ENCODE measurements around the gene CAVIN2. TPM values are rescaled to one million over a fixed set of nuclear protein-coding genes. Genes with fewer than 3 reads are reported as not detected.

Gene CAVIN2
- total and polyA plus RNA-seq, 9 of the 15 experiments (the other 6 are each of a cell fraction or from before 2014, with no cell fraction given): 20.6 to 92.4 (median 69.0) TPM

GRCh38 chr2:191811807-191812602 is 34.9 kb downstream of the CAVIN2 start:
- BruUV-seq (replicated peaks): no TSS peak
- WGBS (ENCODE audit: insufficient coverage, low coverage, missing lambda C conversion rate): 19% methylated on average over 9 of the region's 9 CpGs
- ChIA-PET POLR2A (interaction anchor here (0.8 to 2.3 kb wide), 4 partner anchors 9 to 350 kb away, joined by 3 to 9 read pairs (median 4); partner anchors contain the start of gene NABP1), CTCF (ENCODE audit: low intra/inter-chr PET ratio) (interaction anchor here (0.6 to 2.7 kb wide), 3 partner anchors 257 to 381 kb away, joined by 3 to 21 read pairs (median 7); no protein-coding TSS in a partner anchor)
- Histone ChIP-seq H3K27me3 (ENCODE audit: control insufficient read depth in 2 of 2, insufficient read depth in 2 of 2, low read length in 2 of 2) (no peaks in the 10 kb centered on the region), H3K27ac (ENCODE audit: extremely low read depth, low read depth, low read length) (no peak overlapping the region), H4K20me1 (replicated peaks; ENCODE audit: control insufficient read depth, insufficient read depth, low read length) (no peaks in the 10 kb centered on the region), H3K9ac (ENCODE audit: insufficient read depth in 1 of 2, low read depth in 2 of 2, low read length in 2 of 2) (no peak overlapping the region), H3K4me1 (replicated peaks in 1 of 2; ENCODE audit: control insufficient read depth in 2 of 2, insufficient read depth in 2 of 2, low read length in 2 of 2) (no peaks in the 10 kb centered on the region; a peak in 2 of 5 replicates), H3K9me3 (replicated peaks; ENCODE audit: control insufficient read depth, insufficient read depth, low read depth, low read length) (no peaks in the 10 kb centered on the region), H3K79me2 (ENCODE audit: control insufficient read depth, insufficient read depth, low read length) (no peaks in the 10 kb centered on the region), H3K4me3 (no peak overlapping the region), H3K4me2 (ENCODE audit: insufficient read depth, low read length) (no peak overlapping the region; the same call in 1 of the 2 replicates), H2AFZ (ENCODE audit: low read depth, low read length) (peak overlapping the region; percentile 64), H3K36me3 (ENCODE audit: control insufficient read depth, insufficient read depth, low read length) (no peaks in the 10 kb centered on the region), H3K9me1 (ENCODE audit: control insufficient read depth, insufficient read depth, low read length) (no peaks in the 10 kb centered on the region)
- ATAC-seq (peak; percentile 94), DNase-seq (ENCODE audit: extremely low read depth in 1 of 4, low spot score in 3 of 4) (peak; percentile 31 to 70 (median 43)), FAIRE-seq (peak; percentile 87)
- in situ Hi-C loops (cut with MboI): loop anchor here (5.0 to 10.0 kb wide), 2 partner anchors 257 to 355 kb away; no protein-coding TSS in a partner anchor
- intact Hi-C loops (cut with micrococcal nuclease): loop anchor here (1.0 to 5.0 kb wide), 4 partner anchors 55 to 475 kb away; no protein-coding TSS in a partner anchor
- no peak for TF ChIP-seq SNRNP70 (optimal IDR thresholded peaks at IDR 0.05; ENCODE audit: low read depth, low read length)
- TF ChIP-seq ARID2 (IDR thresholded peaks at IDR 0.05): peak; percentile 41; the same call in 1 of the 2 replicates
- no peak for TF ChIP-seq CBX8 (IDR thresholded peaks at IDR 0.05; ENCODE audit: borderline replicate concordance, extremely low read depth, low read depth, low read length, poor library complexity, severe bottlenecking)
- TF ChIP-seq ZNF232 (CRISPR knock-in tag; IDR thresholded peaks at IDR 0.05): no peak
- no peak for TF ChIP-seq ZNF395 (CRISPR knock-in tag; IDR thresholded peaks at IDR 0.05)
- TF ChIP-seq STAG1 (CRISPR knock-in tag; IDR thresholded peaks at IDR 0.05; ENCODE audit: borderline replicate concordance): peak; percentile 69; the same call in 1 of the 2 replicates
- peak; percentile 77 for TF ChIP-seq DEAF1 (CRISPR knock-in tag; IDR thresholded peaks at IDR 0.05)
- no peak for TF ChIP-seq ZNF23 (CRISPR knock-in tag; IDR thresholded peaks at IDR 0.05)
- TF ChIP-seq CTCF (IDR thresholded peaks at IDR 0.05 in 2 of 3, conservative IDR thresholded peaks at IDR 0.05 in 1 of 3; ENCODE audit: insufficient read depth in 2 of 3, low read depth in 1 of 3, low read length in 3 of 3): peak; percentile 65 to 82 (median 70)
- no peak for TF ChIP-seq VEZF1 (CRISPR knock-in tag; IDR thresholded peaks at IDR 0.05)

Data from K562 (cell line).